ENCODE measurements around the gene PITPNM3.
A peak's percentile ranks its signal among the peaks of the same experiment; 100 is the strongest.
"Not testable (repeated sequence)": the region's sequence is repeated elsewhere in the genome, so short reads cannot be mapped to it uniquely, and the experiment has no call there.

Gene PITPNM3

GRCh38 chr17:6574687-6575595 is 18.6 kb upstream of the PITPNM3 start:
- DNase-seq = peak; percentile 88

GRCh38 chr17:6573982-6574686 is 17.8 kb upstream of the PITPNM3 start:
- DNase-seq = no peak

GRCh38 chr17:6573495-6573894 is 17.1 kb upstream of the PITPNM3 start:
- DNase-seq = not testable (repeated sequence)

- no peak for DNase-seq
Observed at GRCh38 chr17:6572972-6573370, 16.6 kb upstream of the PITPNM3 start.

GRCh38 chr17:6571452-6571781 is 15.1 kb upstream of the PITPNM3 start:
- DNase-seq = no peak

- no peak for DNase-seq
Observed at GRCh38 chr17:6570731-6571451, 14.5 kb upstream of the PITPNM3 start.

- peak; percentile 66 for DNase-seq
Observed at GRCh38 chr17:6569370-6570285, 13.3 kb upstream of the PITPNM3 start.

GRCh38 chr17:6568184-6568758 is 11.9 kb upstream of the PITPNM3 start:
- no peak for DNase-seq

GRCh38 chr17:6567528-6568183 is 11.3 kb upstream of the PITPNM3 start:
- DNase-seq = no peak

GRCh38 chr17:6561446-6561845 is 5.1 kb upstream of the PITPNM3 start:
- DNase-seq = no peak

GRCh38 chr17:6560496-6560895 is 4.1 kb upstream of the PITPNM3 start:
- DNase-seq = no peak

GRCh38 chr17:6559753-6560215 is 3.4 kb upstream of the PITPNM3 start:
- DNase-seq = no peak

- no peak for DNase-seq
Observed at GRCh38 chr17:6558932-6559752, 2.8 kb upstream of the PITPNM3 start.

GRCh38 chr17:6558276-6558675 is 1.9 kb upstream of the PITPNM3 start:
- no peak for DNase-seq

- DNase-seq = no peak
Observed at GRCh38 chr17:6557040-6557438, 684 bp upstream of the PITPNM3 start.

GRCh38 chr17:6555331-6556120 is 829 bp downstream of the PITPNM3 start:
- peak; percentile 32 for DNase-seq

- no peak for DNase-seq
Observed at GRCh38 chr17:6554871-6555330, 1.5 kb downstream of the PITPNM3 start.

- no peak for DNase-seq
Observed at GRCh38 chr17:6554342-6554741, 2.0 kb downstream of the PITPNM3 start.

- no peak for DNase-seq
Observed at GRCh38 chr17:6551869-6552531, 4.4 kb downstream of the PITPNM3 start.

Measured in suppressor macrophage treated with lipopolysaccharide for 4 hours (primary cell).